IMR-90 (cell line): Measurements from ENCODE around the gene CFAP45. TPM values are rescaled to one million over a fixed set of nuclear protein-coding genes. Genes with fewer than 3 reads are reported as not detected.

Source experiments
- BHLHE40 ChIP-seq: fragments of 150-350 bp; IDR thresholded peaks from 2 replicates; pipeline ENCODE4 v1.6.1; 2016; ENCODE audit warnings: mild to moderate bottlenecking, low read depth, low read length
- CEBPB ChIP-seq: IDR thresholded peaks from 2 replicates; pipeline ENCODE4 v1.6.1; 2012; ENCODE audit warnings: low read depth, low read length, improper control_type of control experiment
- NFE2L2 ChIP-seq: fragments of 150-350 bp; IDR thresholded peaks from 2 replicates; pipeline ENCODE4 v1.6.1; 2016; ENCODE audit warnings: low read depth, mild to moderate bottlenecking, low read length
- RAD21 ChIP-seq: IDR thresholded peaks from 2 replicates; pipeline ENCODE4 v1.6.1; 2012; ENCODE audit warnings: low read length, improper control_type of control experiment
- RCOR1 ChIP-seq: IDR thresholded peaks from 2 replicates; pipeline ENCODE4 v1.6.1; 2012; ENCODE audit warnings: mild to moderate bottlenecking, low read length, improper control_type of control experiment; ENCODE audit not compliant: insufficient replicate concordance
- polyA plus RNA-seq, 3 experiments: library from polyadenylated mRNA; depleted of rRNA; stranded (reverse); fragments of >200 nt; gene quantifications; 2 replicates each; pipeline ENCODE4 v1.2.3, GENCODE V29; 2012; ENCODE audit warnings: low replicate concordance in 1 of 3
- total RNA-seq: library from RNA; depleted of rRNA; stranded (reverse); fragments of >200 nt; gene quantifications from 2 replicates; pipeline ENCODE4 v1.2.3, GENCODE V29; 2012
- TF ChIP-seq, protein P1 (sequence below): fragments of 150-350 bp; IDR thresholded peaks from 2 replicates; pipeline ENCODE4 v1.6.1; 2016; ENCODE audit warnings: low read depth, mild to moderate bottlenecking, low read length, moderate library complexity, borderline replicate concordance

CFAP45 gene
- total and polyA plus RNA-seq, 2 of the 4 experiments (the other 2 are of a cell fraction) = 0.51 to 0.72 TPM

DNA sequence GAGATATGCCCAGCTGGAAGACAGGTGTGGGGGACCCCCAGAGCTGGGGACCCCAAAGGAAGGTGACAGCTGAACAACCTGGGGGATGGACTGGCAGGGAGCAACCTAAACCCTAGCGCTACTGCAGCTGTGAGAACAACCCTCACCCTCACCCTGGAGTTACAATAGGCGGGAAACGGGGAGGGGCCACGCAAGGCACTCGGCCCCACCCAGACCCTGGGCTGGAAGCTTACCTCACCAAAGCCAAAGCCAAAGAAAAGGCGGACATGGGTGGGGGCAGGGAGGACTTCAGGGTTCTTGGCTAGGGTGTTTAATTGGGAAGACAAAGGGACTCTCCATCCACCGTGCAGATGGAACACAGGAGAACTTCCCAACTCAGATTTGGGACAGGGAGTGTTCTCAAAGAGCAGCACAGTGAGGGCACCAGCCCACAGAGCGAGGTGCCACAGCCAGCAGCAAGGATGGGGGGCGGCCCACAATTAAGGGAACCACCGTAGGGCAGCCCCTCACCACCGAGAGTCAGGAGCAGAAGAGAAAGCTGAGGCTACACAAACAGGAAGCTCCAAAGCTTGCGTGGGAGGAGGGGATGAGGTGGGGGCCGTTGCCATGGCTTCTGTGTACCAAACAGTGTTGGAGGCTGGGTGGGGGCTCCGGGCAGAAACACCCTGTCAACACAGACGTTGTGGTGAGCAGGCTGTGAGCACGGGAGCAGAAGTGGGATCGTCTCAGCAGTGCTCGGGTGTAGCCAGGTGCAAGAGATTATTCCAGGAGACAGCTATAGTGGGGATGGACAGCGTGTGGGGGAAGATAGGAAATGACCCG is 23.4 kb upstream of the CFAP45 start (continued):
- no peak for TF ChIP-seq RCOR1
- no peak; the same call in 1 of the 2 replicates for TF ChIP-seq RAD21
- TF ChIP-seq, protein P1, sequence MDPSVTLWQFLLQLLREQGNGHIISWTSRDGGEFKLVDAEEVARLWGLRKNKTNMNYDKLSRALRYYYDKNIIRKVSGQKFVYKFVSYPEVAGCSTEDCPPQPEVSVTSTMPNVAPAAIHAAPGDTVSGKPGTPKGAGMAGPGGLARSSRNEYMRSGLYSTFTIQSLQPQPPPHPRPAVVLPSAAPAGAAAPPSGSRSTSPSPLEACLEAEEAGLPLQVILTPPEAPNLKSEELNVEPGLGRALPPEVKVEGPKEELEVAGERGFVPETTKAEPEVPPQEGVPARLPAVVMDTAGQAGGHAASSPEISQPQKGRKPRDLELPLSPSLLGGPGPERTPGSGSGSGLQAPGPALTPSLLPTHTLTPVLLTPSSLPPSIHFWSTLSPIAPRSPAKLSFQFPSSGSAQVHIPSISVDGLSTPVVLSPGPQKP = no peak
- TF ChIP-seq CEBPB = no peak
- 0 out of 2 replicates have a peak, but pooled peaks have one; percentile 4 for TF ChIP-seq NFE2L2
- TF ChIP-seq BHLHE40 = peak; percentile 89
